Breast epithelium (tissue), 3 donors: ENCODE data around the gene SPACA7.

Source experiments
- CTCF ChIP-seq, 3 donors: fragments of 450-650 bp; IDR thresholded peaks; one replicate each; pipeline ENCODE4 v1.5.1; 2016 to 2017; ENCODE audit warnings: antibody characterized with exemption in 3 of 3, mild to moderate bottlenecking in 3 of 3, moderate library complexity in 3 of 3
- POLR2A ChIP-seq: fragments of 450-650 bp; IDR thresholded peaks from one replicate; pipeline ENCODE4 v1.6.1; 2016; ENCODE audit warnings: antibody characterized with exemption, mild to moderate bottlenecking, moderate library complexity
- POLR2AphosphoS5 ChIP-seq, 3 donors: sonication (generic); formaldehyde crosslinking; IDR thresholded peaks; one replicate each; pipeline ENCODE4 v1.6.1; 2017; ENCODE audit warnings: antibody characterized with exemption in 3 of 3

- no peak for TF ChIP-seq CTCF (IDR thresholded peaks at IDR 0.05)
- no peak for TF ChIP-seq POLR2A
- TF ChIP-seq POLR2AphosphoS5 (IDR thresholded peaks at IDR 0.05): no peak
Measured at GRCh38 chr13:112366907-112367646, 9.1 kb upstream of the SPACA7 start.
